H1 (cell line): ENCODE data around the gene FASTK. TPM values are rescaled to one million over a fixed set of nuclear protein-coding genes. Genes with fewer than 3 reads are reported as not detected.
A peak's percentile ranks its signal among the peaks of the same experiment; 100 is the strongest.

ENCODE experiments used
- CTCF ChIA-PET: fragments of 300-600 bp; sonication (Branson Sonifier 250); formaldehyde crosslinking; loops from one replicate; lab custom pipeline; 2021; ENCODE audit not compliant: partially characterized antibody; lab: Charles Lee
- POLR2A ChIA-PET: fragments of 300-600 bp; sonication (Branson Sonifier 250); formaldehyde crosslinking; loops from one replicate; lab custom pipeline; 2021; ENCODE audit warnings: inconsistent platforms; ENCODE audit not compliant: partially characterized antibody; lab: Charles Lee
- DNase-seq, 2 experiments: peaks; one replicate each; pipeline versions ENCODE4 v3.0.0 to v3.0.0-alpha.2; 2010 to 2022; ENCODE audit warnings: low spot score in 2 of 2, low read depth in 1 of 2, mixed read lengths in 1 of 2
- FAIRE-seq: peaks from 2 replicates; lab custom pipeline; 2011; peaks lifted over from hg19 to GRCh38; lab: Jason Lieb, UNC
- H2AFZ ChIP-seq: 2 replicates; pipeline ENCODE4 v1.8.1; 2012; ENCODE audit warnings: low read length, inconsistent platforms
- H2AK5ac ChIP-seq: 2 replicates; pipeline ENCODE4 v1.6.1; 2013; ENCODE audit warnings: low read depth, low read length
- H2BK120ac ChIP-seq: replicated peaks from 2 replicates; pipeline ENCODE3; 2013; ENCODE audit warnings: low read depth, low read length, inconsistent platforms
- H2BK12ac ChIP-seq: 2 replicates; pipeline ENCODE4 v1.6.1; 2013; ENCODE audit warnings: low read depth, low read length
- H2BK15ac ChIP-seq: 2 replicates; pipeline ENCODE4 v1.6.1; 2013; ENCODE audit warnings: low read length
- H2BK20ac ChIP-seq: 2 replicates; pipeline ENCODE4 v1.6.1; 2013; ENCODE audit warnings: low read length
- H2BK5ac ChIP-seq: 2 replicates; pipeline ENCODE4 v1.6.1; 2013; ENCODE audit warnings: low read depth, low read length
- H3K14ac ChIP-seq: 2 replicates; pipeline ENCODE4 v1.6.1; 2013; ENCODE audit warnings: inconsistent platforms; ENCODE audit not compliant: insufficient read length
- H3K18ac ChIP-seq: 2 replicates; pipeline ENCODE4 v1.6.1; 2013; ENCODE audit warnings: low read length; ENCODE audit errors: extremely low read depth
- H3K23ac ChIP-seq: 2 replicates; pipeline ENCODE4 v1.6.1; 2013; ENCODE audit warnings: inconsistent platforms; ENCODE audit not compliant: insufficient read length
- H3K23me2 ChIP-seq: 2 replicates; pipeline ENCODE4 v1.6.1; 2013; ENCODE audit warnings: low read depth, low read length
- H3K27ac ChIP-seq: 2 replicates; pipeline ENCODE4 v1.6.1; 2011; ENCODE audit warnings: low read depth, low read length, inconsistent platforms
- H3K27me3 ChIP-seq, 4 experiments: replicated peaks in 1 of 4; 1 replicate in 1 of 4; 2 replicates in 3 of 4; pipeline versions ENCODE4 v1.6.1 to v1.8.1; 2011 to 2013; ENCODE audit warnings: low read length in 3 of 4, mild to moderate bottlenecking in 3 of 4, inconsistent platforms in 2 of 4, mixed read lengths in 2 of 4, moderate library complexity in 1 of 4; ENCODE audit not compliant: control insufficient read depth in 3 of 4, insufficient read depth in 3 of 4; ENCODE audit errors: extremely low read depth in 1 of 4
- H3K36me3 ChIP-seq, 4 experiments: 2 replicates each; pipeline versions ENCODE4 v1.6.1 to v1.8.1; 2011 to 2013; ENCODE audit warnings: mild to moderate bottlenecking in 4 of 4, low read length in 3 of 4, moderate library complexity in 2 of 4, control low read depth in 1 of 4, inconsistent platforms in 1 of 4; ENCODE audit not compliant: insufficient read depth in 4 of 4, control insufficient read depth in 2 of 4
- H3K4ac ChIP-seq: replicated peaks from 2 replicates; pipeline ENCODE3; 2013; ENCODE audit warnings: low read length, low read depth, mixed read lengths, inconsistent platforms; ENCODE audit not compliant: insufficient read length
- H3K4me1 ChIP-seq, 4 experiments: replicated peaks in 1 of 4; 1 replicate in 1 of 4; 2 replicates in 3 of 4; pipeline versions ENCODE4 v1.6.1 to v1.8.1; 2011 to 2013; ENCODE audit warnings: low read length in 3 of 4, inconsistent platforms in 2 of 4, mixed read lengths in 1 of 4; ENCODE audit not compliant: insufficient read depth in 4 of 4, control insufficient read depth in 3 of 4
- H3K4me2 ChIP-seq, 2 experiments: 2 replicates each; pipeline versions ENCODE4 v1.6.1 to v1.8.1; 2011 to 2013; ENCODE audit warnings: low read depth in 2 of 2, low read length in 2 of 2, control low read depth in 1 of 2, inconsistent platforms in 1 of 2, mild to moderate bottlenecking in 1 of 2; ENCODE audit not compliant: insufficient read depth in 1 of 2
- H3K4me3 ChIP-seq, 4 experiments: fragments of 200-600, 300-600 bp in 1 of 4; sonication (generic), shearing (Covaris generic), sonication (Bioruptor Twin) in 1 of 4; 2 replicates each; pipeline versions ENCODE4 v1.5.1 to v1.8.1; 2011 to 2016; ENCODE audit warnings: low read length in 4 of 4, low read depth in 3 of 4, control low read depth in 2 of 4, inconsistent platforms in 2 of 4, mild to moderate bottlenecking in 2 of 4, mixed read lengths in 1 of 4, moderate library complexity in 1 of 4; ENCODE audit not compliant: insufficient read depth in 2 of 4; ENCODE audit errors: extremely low read depth in 1 of 4
- H3K56ac ChIP-seq: replicated peaks from 2 replicates; pipeline ENCODE3; 2013; ENCODE audit warnings: low read depth, mild to moderate bottlenecking, mixed read lengths, low read length, inconsistent platforms; ENCODE audit not compliant: insufficient read length
- H3K79me1 ChIP-seq: 2 replicates; pipeline ENCODE4 v1.6.1; 2013; ENCODE audit warnings: low read depth, low read length, control low read depth
- H3K79me2 ChIP-seq, 2 experiments: 2 replicates each; pipeline versions ENCODE4 v1.6.1 to v1.8.1; 2012 to 2013; ENCODE audit warnings: low read length in 2 of 2, mild to moderate bottlenecking in 2 of 2, inconsistent platforms in 1 of 2; ENCODE audit not compliant: insufficient read depth in 2 of 2, control insufficient read depth in 1 of 2
- H3K9ac ChIP-seq, 4 experiments: replicated peaks in 1 of 4; 1 replicate in 1 of 4; 2 replicates in 3 of 4; pipeline versions ENCODE4 v1.6.1 to v1.8.1; 2011 to 2013; ENCODE audit warnings: low read depth in 3 of 4, low read length in 3 of 4, control low read depth in 2 of 4, mild to moderate bottlenecking in 2 of 4, moderate library complexity in 2 of 4, inconsistent platforms in 1 of 4; ENCODE audit errors: extremely low read depth in 1 of 4
- H3K9me3 ChIP-seq, 2 experiments: 2 replicates each; pipeline versions ENCODE4 v1.6.1 to v1.8.1; 2012 to 2013; ENCODE audit warnings: mild to moderate bottlenecking in 2 of 2, moderate library complexity in 2 of 2, control low read depth in 1 of 2, inconsistent platforms in 1 of 2, low read depth in 1 of 2, low read length in 1 of 2, mixed read lengths in 1 of 2; ENCODE audit not compliant: insufficient read depth in 2 of 2
- H4K20me1 ChIP-seq, 2 experiments: replicated peaks in 1 of 2; 2 replicates each; pipeline versions ENCODE3 to v1.8.1; 2011 to 2013; ENCODE audit warnings: inconsistent platforms in 2 of 2, low read length in 2 of 2, mild to moderate bottlenecking in 1 of 2; ENCODE audit not compliant: insufficient read depth in 2 of 2, control insufficient read depth in 1 of 2
- H4K5ac ChIP-seq: 2 replicates; pipeline ENCODE4 v1.6.1; 2013; ENCODE audit warnings: low read length, low read depth, mixed read lengths, inconsistent platforms; ENCODE audit not compliant: insufficient read length
- H4K8ac ChIP-seq: 2 replicates; pipeline ENCODE4 v1.8.0; 2013; ENCODE audit warnings: mild to moderate bottlenecking, moderate library complexity, low read length, inconsistent platforms; ENCODE audit not compliant: insufficient read depth; ENCODE audit errors: extremely low read depth
- H4K91ac ChIP-seq: replicated peaks from 2 replicates; pipeline ENCODE3; 2013; ENCODE audit warnings: low read length, mixed read lengths, inconsistent platforms; ENCODE audit not compliant: insufficient read length
- CBX5 ChIP-seq: fragments of 300-800, 300-1000 bp; sonication (generic); IDR thresholded peaks from 2 replicates; pipeline ENCODE4 v1.7.1; 2016; ENCODE audit warnings: antibody characterized with exemption, low read length, low read depth
- CHD1 ChIP-seq: IDR thresholded peaks from 2 replicates; pipeline ENCODE4 v1.6.1; 2012; ENCODE audit warnings: low read depth, low read length, improper control_type of control experiment
- HDAC2 ChIP-seq, 2 experiments: fragments of 300-600 bp in 1 of 2; sonication (generic) in 1 of 2; IDR thresholded peaks; 2 replicates each; pipeline ENCODE4 v1.6.1; 2011 to 2012; ENCODE audit warnings: low read depth in 2 of 2, low read length in 2 of 2, mild to moderate bottlenecking in 2 of 2, moderate library complexity in 2 of 2, borderline replicate concordance in 1 of 2, inconsistent platforms in 1 of 2
- JUND ChIP-seq: IDR thresholded peaks from 2 replicates; pipeline ENCODE4 v1.6.1; 2011; ENCODE audit warnings: mild to moderate bottlenecking, improper control_type of control experiment, low read length
- MAFK ChIP-seq: IDR thresholded peaks from 2 replicates; pipeline ENCODE4 v1.6.1; 2012; ENCODE audit warnings: low read depth, mild to moderate bottlenecking, improper control_type of control experiment, low read length
- POU5F1 ChIP-seq: IDR thresholded peaks from 2 replicates; pipeline ENCODE4 v1.6.1; 2011; ENCODE audit warnings: low read depth, mild to moderate bottlenecking, low read length, moderate library complexity
- RAD21 ChIP-seq, 2 experiments: IDR thresholded peaks in 1 of 2; conservative IDR thresholded peaks in 1 of 2; 2 replicates each; pipeline ENCODE4 v1.6.1; 2011; ENCODE audit warnings: low read depth in 2 of 2, low read length in 2 of 2, improper control_type of control experiment in 1 of 2, inconsistent platforms in 1 of 2, mild to moderate bottlenecking in 1 of 2, moderate library complexity in 1 of 2
- RFX5 ChIP-seq: IDR thresholded peaks from 2 replicates; pipeline ENCODE4 v1.6.1; 2011; ENCODE audit warnings: low read depth, low read length, improper control_type of control experiment, borderline replicate concordance
- ZNF274 ChIP-seq: IDR thresholded peaks from 2 replicates; pipeline ENCODE4 v1.7.0; 2012; ENCODE audit warnings: low read length, borderline replicate concordance; ENCODE audit errors: extremely low read depth
- WGBS, 2 experiments: shearing (Covaris generic) in 1 of 2; methylation state at CpG; one replicate each; pipeline versions ENCODE4 v1.1.6 to v1.1.7; 2013 to 2015; ENCODE audit warnings: low lambda C conversion rate in 2 of 2, mixed read lengths in 2 of 2, inconsistent platforms in 1 of 2, low coverage in 1 of 2, missing lambda C conversion rate in 1 of 2; ENCODE audit not compliant: insufficient replicate concordance in 2 of 2, insufficient coverage in 1 of 2, insufficient read length in 1 of 2; ENCODE audit errors: extremely low coverage in 1 of 2, missing lambda C conversion rate in 1 of 2; 5-methylcytosine and 5-hydroxymethylcytosine counted together
- polyA plus RNA-seq, 7 experiments: library from polyadenylated mRNA; depleted of rRNA in 3 of 7; stranded (reverse) in 5 of 7; unstranded in 2 of 7; fragments of >200 nt in 5 of 7; fragments of 200-250 nt in 2 of 7; gene quantifications; 1 replicate in 5 of 7; 2 replicates in 1 of 7; 4 replicates in 1 of 7; pipeline versions ENCODE4 v1.2.1 to v1.2.3, GENCODE V29; 2011 to 2013; ENCODE audit warnings: missing spikeins in 2 of 7, mixed read lengths in 2 of 7
- total RNA-seq: library from RNA; stranded (reverse); fragmentation: NEBNext Ultra II Directional; extraction: Animal tissue kit (Norgen Biotek cat#: 25700); gene quantifications from 2 replicates; pipeline ENCODE4 v1.2.1, GENCODE V29; 2021
- TF ChIP-seq, protein P1 (sequence below): IDR thresholded peaks from 2 replicates; pipeline ENCODE4 v1.6.1; 2012; ENCODE audit warnings: low read length, inconsistent platforms

Gene FASTK
- total and polyA plus RNA-seq, 2 of the 8 experiments (the other 6 are each of a cell fraction or from before 2014, with no cell fraction given) = 39.4 to 84.0 TPM

DNA sequence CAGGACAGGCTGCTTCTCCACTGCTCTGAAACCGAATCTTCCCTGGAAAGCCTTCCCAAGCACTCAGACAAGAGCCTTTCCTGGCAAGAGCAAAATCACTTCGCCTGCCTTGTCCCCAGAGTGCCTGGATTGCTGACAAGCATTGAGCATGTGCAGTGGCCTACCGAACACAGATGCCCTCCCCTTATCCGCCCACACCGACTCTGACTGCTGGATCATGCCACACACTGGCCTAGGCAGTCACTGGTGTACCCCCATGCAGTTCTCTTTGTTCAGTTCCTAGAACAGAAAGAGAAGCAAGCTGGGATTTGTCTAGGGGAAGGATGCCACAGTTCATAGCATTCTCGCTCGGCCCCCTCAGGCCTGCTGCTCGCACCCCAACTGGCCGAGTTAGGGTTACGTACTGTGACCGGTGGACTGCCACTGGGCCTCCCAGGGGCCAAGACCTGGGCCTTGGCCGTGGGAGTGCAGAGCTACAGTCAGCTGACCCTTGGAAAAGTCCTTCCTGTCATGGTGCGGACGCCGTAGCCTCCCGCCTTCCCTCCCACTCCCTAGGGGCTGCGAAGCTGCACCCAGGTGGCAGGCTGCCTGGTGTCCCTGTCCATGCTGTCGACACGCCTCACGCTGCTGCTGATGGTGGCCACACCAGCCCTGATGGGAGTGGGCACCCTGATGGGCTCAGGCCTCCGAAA lies 45.4 kb downstream of the FASTK start:
- ChIA-PET CTCF (interaction anchor here (0.8 to 5.4 kb wide), 8 partner anchors 15 to 73 kb away, joined by 3 to 33 read pairs (median 4); partner anchors contain the start of gene CDK5), POLR2A (no interaction called here)
- no peaks in the 10 kb centered on the region for H3K79me2 ChIP-seq
- H2AK5ac ChIP-seq = no peak overlapping the region
- H4K20me1 ChIP-seq = peaks cover 0 to 4% of the 10 kb centered on the region in 2 experiments
- H3K9ac ChIP-seq = no peak overlapping the region
- no peak overlapping the region for H2BK12ac ChIP-seq
- no peak overlapping the region for H3K23ac ChIP-seq
- DNase-seq (no peak), FAIRE-seq (no peak)
- no peak overlapping the region for H3K27ac ChIP-seq
- no peak overlapping the region for H2BK5ac ChIP-seq
- no peaks in the 10 kb centered on the region for H3K23me2 ChIP-seq
- H4K5ac ChIP-seq = no peak overlapping the region
- no peak overlapping the region for H3K56ac ChIP-seq
- H3K14ac ChIP-seq = no peak overlapping the region
- no peak overlapping the region for H2BK120ac ChIP-seq
- no peak overlapping the region for H4K91ac ChIP-seq
- no peak overlapping the region for H2AFZ ChIP-seq
- no peak overlapping the region for H3K4me2 ChIP-seq
- H3K18ac ChIP-seq = no peak overlapping the region
- peaks cover 0 to 2% (median 0%) of the 10 kb centered on the region in 4 experiments; a peak in 2 of 8 replicates for H3K36me3 ChIP-seq
- H2BK15ac ChIP-seq = no peak overlapping the region
- no peak overlapping the region for H3K4ac ChIP-seq
- no peaks in the 10 kb centered on the region for H3K4me1 ChIP-seq
- no peak overlapping the region for H2BK20ac ChIP-seq
- no peaks in the 10 kb centered on the region for H3K27me3 ChIP-seq
- H3K79me1 ChIP-seq = no peaks in the 10 kb centered on the region; the same call in 1 of the 2 replicates
- WGBS, 2 experiments = 95% methylated on average over 19 of the region's 21 CpGs; no CpG with 5 or more reads in 1 of the 2 experiments
- H3K4me3 ChIP-seq = no peak overlapping the region
- H4K8ac ChIP-seq = 0 out of 2 replicates have a peak overlapping the region, but pooled peaks have one; percentile 5
- no peaks in the 10 kb centered on the region for H3K9me3 ChIP-seq
- no peak for TF ChIP-seq HDAC2 (IDR thresholded peaks at IDR 0.05; ENCODE audit: borderline replicate concordance in 1 of 2, low read depth in 2 of 2, low read length in 2 of 2)
- TF ChIP-seq RFX5 = no peak
- no peak for TF ChIP-seq POU5F1
- TF ChIP-seq ZNF274 = no peak
- TF ChIP-seq, protein P1, sequence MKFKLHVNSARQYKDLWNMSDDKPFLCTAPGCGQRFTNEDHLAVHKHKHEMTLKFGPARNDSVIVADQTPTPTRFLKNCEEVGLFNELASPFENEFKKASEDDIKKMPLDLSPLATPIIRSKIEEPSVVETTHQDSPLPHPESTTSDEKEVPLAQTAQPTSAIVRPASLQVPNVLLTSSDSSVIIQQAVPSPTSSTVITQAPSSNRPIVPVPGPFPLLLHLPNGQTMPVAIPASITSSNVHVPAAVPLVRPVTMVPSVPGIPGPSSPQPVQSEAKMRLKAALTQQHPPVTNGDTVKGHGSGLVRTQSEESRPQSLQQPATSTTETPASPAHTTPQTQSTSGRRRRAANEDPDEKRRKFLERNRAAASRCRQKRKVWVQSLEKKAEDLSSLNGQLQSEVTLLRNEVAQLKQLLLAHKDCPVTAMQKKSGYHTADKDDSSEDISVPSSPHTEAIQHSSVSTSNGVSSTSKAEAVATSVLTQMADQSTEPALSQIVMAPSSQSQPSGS = no peak
- TF ChIP-seq CBX5 = no peak
- no peak for TF ChIP-seq CHD1
- no peak for TF ChIP-seq MAFK
- no peak for TF ChIP-seq RAD21 (IDR thresholded peaks at IDR 0.05 in 1 of 2, conservative IDR thresholded peaks at IDR 0.05 in 1 of 2; ENCODE audit: low read depth in 2 of 2, low read length in 2 of 2)
- TF ChIP-seq JUND = no peak
